ENCODE measurements around the gene COX18. TPM values are rescaled to one million over a fixed set of nuclear protein-coding genes. Genes with fewer than 3 reads are reported as not detected.

Gene COX18, protein sequence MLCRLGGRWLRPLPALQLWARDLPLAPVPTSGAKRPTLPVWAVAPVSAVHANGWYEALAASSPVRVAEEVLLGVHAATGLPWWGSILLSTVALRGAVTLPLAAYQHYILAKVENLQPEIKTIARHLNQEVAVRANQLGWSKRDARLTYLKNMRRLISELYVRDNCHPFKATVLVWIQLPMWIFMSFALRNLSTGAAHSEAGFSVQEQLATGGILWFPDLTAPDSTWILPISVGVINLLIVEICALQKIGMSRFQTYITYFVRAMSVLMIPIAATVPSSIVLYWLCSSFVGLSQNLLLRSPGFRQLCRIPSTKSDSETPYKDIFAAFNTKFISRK
- total RNA-seq: 12.5 TPM

DNA sequence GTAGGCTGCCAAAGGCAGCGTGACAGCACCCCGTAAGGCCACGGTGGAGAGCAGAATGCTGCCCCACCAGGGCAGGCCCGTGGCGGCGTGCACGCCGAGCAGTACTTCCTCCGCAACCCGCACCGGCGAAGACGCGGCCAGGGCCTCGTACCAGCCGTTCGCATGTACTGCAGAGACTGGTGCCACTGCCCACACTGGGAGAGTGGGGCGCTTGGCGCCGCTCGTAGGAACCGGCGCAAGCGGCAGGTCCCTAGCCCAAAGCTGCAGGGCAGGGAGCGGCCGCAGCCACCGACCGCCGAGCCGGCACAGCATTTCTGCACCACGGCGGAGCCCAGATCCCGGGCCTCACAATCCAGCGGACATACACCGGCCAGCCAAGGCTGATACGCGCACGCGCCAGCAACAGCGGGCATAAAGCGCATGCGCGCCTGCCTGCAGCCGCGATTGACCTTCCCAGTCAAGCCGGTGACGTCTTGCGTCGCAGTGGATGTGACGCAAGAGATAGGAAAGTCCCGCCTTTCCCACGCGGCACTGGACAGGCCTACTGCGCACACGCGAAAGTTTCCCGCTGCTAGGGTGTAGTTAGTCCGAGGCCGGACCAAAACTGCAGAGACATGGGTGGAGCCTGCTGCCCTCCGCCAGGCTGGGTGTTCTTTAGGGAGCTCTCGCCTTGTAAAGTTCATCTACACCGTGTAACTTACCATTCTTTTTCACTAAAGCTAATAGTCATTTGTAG, at the start of gene COX18:
TSS of gene COX18 (minus strand) at position 379 of the 736 bp plus-strand sequence. CDS start at position 312, 67 bp downstream.
- peak; percentile 98 for DNase-seq

GRCh38 chr4:73109493-73109892, 40.0 kb upstream of the COX18 start:
- no peak for DNase-seq

DNA sequence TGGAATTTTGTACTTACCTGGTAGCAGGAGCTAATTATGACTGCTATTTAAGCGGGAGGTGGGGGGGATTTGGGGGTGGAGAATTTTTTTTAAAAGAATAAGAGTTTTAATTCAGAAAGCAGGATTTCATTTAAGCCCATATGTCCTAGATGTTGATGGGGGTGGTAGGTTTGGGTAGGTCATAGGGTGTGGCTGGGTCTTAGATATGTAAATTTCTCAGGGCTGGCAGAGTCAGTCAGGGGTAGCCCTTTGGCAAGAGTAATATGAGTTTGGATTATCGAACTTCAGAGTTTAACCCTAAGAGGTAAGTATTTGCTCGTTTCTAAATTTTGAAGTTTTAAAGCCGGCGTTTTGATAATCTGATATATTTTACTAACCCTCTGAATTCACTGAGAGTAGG, 35.2 kb upstream of the COX18 start:
- no peak for DNase-seq

GRCh38 chr4:73103799-73104503, 34.4 kb upstream of the COX18 start:
- DNase-seq: no peak

DNA sequence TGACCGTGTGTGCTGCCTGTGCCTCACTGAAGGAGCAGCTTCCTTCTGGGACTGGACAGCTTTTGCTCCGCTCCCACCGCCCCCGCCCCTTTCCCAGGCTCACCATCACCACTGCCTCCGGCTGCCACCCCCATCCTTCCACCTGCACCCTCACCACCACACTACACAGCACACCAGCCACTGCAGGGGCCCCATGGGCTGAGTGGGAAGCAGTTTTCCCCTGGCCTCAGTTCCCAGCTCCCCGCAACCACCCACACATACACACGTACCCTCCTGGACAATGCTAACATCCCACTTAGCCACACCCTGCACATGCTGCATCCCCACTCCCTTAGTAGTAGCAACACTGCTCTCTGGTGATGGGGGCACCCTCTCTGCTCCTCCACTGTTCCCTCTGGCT, 29.6 kb upstream of the COX18 start:
- no peak for DNase-seq

GRCh38 chr4:73098713-73099112, 29.2 kb upstream of the COX18 start:
- no peak for DNase-seq

DNA sequence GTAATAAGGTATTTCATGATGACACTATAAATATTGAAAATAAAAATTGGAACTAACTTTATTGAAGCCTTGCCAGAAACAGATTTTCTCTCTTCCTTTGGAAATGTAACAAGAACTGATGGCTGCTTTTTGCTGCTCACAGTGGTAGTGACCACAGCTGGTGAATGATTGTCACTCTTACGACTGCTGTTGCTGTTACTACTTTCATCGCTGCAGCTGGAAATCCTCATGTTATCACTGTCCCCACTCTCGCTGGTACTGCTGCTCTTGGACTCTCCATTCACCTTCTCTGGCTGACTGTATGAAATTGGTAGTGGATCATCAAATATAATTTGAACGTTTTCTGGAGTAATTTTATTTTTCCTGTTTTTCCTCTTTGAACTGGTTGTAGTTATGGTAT, 28.5 kb upstream of the COX18 start:
- DNase-seq: no peak

DNA sequence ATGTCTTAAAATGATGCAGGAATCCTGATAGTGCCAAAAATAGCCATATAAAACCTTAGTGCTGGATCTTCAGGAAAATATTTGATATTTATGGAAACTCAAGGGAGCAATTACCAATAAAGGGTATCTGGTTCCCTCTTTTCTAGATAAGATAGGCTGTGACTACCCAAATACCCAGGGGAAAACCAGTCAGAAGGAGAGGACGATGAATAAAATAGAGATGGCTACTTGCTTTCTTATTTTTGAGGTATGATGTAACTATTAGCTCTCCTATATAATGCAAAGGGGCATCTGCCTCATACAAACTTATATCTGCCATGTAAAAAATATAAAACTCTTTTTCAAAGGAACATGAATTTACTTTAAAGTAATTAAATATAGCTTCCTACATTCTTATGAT, 23.4 kb upstream of the COX18 start:
- DNase-seq: no peak

DNA sequence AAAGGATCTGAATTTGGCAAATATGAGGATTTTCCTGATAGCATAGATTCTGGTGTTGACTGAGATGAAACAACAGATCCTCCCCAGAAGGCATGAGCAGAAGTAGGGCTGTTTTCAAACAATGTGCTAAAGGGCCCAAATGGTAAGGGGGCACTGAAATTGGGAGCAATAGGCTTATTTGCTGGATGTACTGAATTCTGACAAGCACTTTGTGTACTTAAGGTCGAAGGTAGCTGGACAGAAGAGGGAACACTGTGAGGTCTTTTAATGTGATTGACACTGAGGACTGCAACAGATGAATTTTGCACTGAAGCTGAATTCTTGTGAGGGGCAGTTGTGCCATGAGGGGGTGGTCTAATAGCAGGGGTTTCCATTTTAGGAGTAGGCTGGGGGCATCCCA, 21.2 kb upstream of the COX18 start:
- DNase-seq: no peak

- no peak for DNase-seq
Measured at GRCh38 chr4:73087871-73088270, 18.4 kb upstream of the COX18 start.

- no peak for DNase-seq
Measured at GRCh38 chr4:73086095-73086868, 16.8 kb upstream of the COX18 start.

DNA sequence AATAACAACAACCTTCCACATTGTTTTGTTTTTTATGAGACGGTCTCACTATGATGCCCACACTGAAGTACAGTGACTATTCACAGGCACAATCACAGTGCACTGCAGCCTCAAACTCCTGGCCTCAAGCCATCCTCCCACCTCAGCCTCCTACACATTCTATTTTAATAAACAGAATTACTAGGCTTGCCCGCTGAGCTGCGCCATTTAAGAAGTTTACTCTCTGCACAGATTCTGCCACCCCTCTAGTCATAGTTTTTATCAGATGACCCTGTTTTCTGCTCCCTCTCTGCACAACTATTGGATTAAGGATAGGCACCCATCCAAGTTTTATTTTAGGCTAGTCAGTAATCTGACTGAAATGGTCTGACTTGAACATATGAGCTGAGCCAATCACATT, 11.3 kb upstream of the COX18 start:
- no peak for DNase-seq

- no peak for DNase-seq
Measured at GRCh38 chr4:73075832-73076231, 6.3 kb upstream of the COX18 start.

DNA sequence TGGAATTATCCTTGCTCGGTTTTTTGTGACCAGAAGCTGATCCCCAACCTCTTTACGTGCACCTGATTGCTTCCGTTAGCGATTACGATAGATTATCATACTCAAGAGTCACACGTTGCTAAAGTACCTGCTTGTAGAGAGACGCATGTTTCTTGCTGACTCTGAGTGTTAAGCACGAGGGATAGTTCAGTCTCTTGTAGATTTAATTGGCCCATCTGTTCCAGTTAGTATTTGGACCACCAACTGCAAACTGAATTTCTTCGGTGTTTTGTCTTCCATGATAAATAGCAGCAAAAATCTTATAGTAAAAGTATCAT, 516 bp upstream of the COX18 start:
- no peak for DNase-seq

DNA sequence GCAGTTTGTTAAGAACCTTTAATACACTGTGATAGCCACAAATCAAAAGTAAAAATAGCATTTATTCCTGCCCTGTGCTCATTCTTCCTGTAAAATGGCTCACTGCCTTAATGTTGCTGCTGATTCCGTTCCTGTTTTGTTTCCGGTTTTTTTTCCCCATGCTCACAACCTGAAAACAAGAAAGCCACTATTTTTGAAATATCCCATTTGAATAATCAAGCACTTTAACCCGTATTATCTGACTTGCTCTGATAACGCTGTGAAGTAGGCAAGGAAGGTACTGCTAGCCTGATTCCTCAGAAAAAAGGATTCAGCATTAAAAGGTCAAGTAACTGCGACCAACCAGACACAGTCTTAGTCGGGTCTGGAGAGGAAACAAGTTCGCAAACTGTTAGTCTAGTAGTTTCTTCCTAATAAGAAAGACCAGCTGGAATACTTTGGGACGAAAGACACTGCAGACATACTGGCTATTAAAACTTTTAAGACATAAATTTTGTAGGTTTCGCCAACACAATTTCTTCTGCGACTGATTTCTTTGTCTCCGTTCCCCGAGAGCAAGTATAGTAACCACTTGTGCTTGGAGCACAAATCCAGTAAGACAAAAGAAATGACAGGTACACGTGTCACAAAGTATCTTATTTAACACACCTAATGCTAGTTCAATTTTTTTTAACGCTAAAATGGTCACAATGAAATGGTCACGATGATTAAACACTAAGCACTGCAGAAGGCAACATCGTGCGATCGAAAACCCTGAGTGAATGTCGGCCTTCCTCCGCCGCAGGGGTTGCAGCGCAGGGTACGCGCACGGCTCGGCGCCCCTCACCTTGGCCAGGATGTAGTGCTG, 802 bp downstream of the COX18 start:
- DNase-seq: peak; percentile 63

GRCh38 chr4:73067971-73068394, 1.5 kb downstream of the COX18 start:
- peak; percentile 31 for DNase-seq

DNA sequence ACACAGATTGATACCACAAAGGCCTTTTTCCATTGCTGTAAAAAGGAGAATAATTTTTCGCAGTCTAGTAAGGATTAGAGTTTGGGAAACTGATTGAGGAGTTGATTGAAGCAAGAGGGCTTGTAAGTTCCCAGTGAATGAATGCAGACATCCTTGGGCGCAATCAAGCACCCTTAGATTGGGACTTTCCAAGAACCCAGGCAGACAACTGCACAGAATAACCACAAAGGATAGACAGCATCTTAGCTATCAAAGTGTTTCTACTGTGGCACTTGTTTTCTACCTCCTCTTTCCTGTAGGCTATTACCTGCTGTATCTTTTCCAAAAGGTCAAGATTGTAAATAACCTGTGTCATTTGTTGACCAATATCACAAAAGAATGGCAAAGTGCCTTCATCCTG, 2.6 kb downstream of the COX18 start:
- no peak for DNase-seq

GRCh38 chr4:73066445-73066844, 3.1 kb downstream of the COX18 start:
- DNase-seq: no peak

DNA sequence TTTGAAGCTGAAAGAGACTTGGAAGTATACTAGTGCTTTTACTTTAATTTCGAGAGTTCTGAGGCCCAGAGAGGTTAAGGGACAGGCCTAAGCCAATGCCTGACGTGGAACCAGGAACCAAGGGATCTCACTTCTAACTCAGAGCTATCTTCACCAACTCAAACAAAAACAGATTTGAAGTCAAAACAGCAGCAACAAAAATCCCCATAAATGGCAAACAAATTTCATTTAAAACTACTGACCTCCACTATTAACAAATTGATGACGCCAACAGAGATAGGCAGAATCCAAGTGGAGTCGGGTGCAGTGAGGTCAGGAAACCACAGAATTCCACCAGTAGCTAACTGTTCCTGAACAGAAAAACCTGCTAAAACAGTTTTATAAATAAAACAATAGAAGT, 5.0 kb downstream of the COX18 start:
- no peak for DNase-seq

DNA sequence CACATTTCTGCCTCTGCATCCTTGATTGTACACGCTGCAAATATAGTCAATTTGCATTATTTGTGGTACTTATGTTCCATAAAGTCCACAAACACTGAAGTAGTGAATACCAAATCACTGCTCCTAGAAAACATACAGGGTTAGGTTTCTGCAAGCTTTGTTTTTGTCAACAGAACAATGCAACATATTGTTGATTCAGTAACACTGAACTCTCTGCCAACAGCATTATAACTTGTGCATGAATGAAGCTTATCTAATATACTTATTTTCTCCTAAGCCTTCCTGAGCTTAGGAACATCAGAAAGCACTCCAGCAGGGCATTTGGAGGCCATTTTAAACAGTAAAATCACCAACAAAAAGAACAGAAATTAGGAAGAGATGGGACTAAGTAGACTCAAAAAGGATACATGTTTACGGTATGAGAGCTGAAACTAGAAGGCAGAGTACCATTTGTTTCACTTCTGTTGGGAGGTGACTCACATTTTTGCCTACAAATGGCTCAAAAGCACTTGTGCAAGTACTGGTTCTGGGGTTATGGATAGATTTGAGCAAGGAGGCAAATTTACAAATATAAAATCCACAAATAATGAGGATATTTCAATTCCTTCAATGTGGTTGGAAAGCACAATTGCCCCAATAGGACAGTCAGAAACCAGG, 14.1 kb downstream of the COX18 start:
- DNase-seq: no peak

DNA sequence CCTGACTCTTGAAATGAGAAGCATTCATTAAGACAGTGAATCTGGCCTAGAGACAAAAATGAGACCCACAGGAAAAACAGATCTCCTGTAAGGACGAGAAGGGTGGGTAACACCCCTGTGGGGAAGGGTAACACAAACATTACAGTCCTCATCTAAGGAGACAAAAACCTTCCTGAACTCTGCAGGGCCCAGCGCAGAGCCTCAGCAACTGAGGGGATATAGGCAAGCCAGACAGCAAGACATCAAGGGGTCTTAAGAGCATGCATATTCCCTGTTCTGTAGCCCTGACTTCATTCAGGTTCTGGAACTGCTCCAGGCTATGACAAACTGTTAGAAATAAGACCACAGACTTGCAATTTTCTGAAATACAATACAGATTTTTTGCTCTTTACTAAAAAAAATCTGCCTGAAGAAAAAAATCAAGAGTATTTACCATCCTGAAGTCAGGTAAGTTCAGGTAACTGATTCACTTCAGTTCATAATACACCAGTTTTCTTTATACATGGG, 15.5 kb downstream of the COX18 start:
- DNase-seq: no peak
